GM12891 (cell line): Measurements from ENCODE around the gene FGD5.

ENCODE experiments used
- POLR2A ChIP-seq: IDR thresholded peaks from 2 replicates; pipeline ENCODE4 v1.6.1; 2011; ENCODE audit warnings: low read depth, low read length, control low read depth
- POLR2AphosphoS5 ChIP-seq: IDR thresholded peaks from 2 replicates; pipeline ENCODE4 v1.6.1; 2011; ENCODE audit warnings: low read depth, low read length, control low read depth
- POU2F2 ChIP-seq: IDR thresholded peaks from 2 replicates; pipeline ENCODE4 v1.6.1; 2011; ENCODE audit warnings: low read depth, mild to moderate bottlenecking, control low read depth, low read length, moderate library complexity

DNA sequence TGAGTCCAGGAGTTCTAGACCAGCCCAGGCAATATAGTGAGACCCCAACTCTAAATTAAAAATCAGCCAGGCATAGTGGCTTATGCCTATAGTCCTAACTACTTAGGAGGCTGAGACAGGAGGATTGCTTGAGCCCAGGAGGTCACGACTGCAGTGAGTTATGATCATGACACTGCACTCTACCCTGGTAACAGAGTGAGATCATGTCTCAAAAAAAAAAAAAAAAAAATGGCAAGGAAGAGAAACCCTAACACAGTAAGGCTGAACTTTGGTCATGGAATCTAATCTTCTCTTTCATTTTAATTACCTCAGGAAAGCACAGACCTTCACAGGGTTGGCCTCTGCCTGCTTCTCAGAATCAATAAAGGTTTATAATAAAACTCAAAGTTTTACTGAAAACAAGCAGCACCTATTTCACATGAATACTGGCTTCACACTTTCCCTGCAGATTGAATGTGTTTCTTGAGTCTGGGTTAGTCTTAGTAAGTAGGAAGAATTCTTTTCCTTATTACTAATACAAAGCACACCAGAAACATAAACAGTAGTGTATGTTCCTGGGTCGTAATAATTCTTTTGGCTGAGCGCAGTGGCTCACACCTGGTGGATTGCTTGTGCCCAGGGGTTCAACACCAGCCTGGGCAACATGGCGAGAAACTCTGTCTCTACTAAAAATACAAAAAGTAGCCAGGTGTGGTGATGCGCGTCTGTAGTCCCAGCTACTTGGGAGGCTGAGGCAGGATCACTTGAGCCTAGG lies 117.0 kb downstream of the FGD5 start:
- TF ChIP-seq POLR2A, result no peak
- no peak for TF ChIP-seq POLR2AphosphoS5
- no peak for TF ChIP-seq POU2F2
